Left lung (tissue), 10 donors: Measurements from ENCODE around the gene BPNT1. TPM values are rescaled to one million over a fixed set of nuclear protein-coding genes. Genes with fewer than 3 reads are reported as not detected.
"Not testable (repeated sequence)": the region's sequence is repeated elsewhere in the genome, so short reads cannot be mapped to it uniquely, and the experiment has no call there.

Source experiments
- ATAC-seq: fragments of 200-7000 bp; cut with Tn5 transposase; one replicate; pipeline ENCODE4 v1.9.1; 2020; ENCODE audit warnings: moderate library complexity
- DNase-seq, 4 donors: peaks; one replicate each; pipeline ENCODE4 v3.0.0-alpha.2; 2013 to 2020
- H3K27ac ChIP-seq, 2 donors: fragments of 200-600 bp; sonication (generic) in 1 of 2; one replicate each; pipeline versions ENCODE4 v1.5.0 to v1.8.0; 2020 to 2021
- H3K27me3 ChIP-seq, 2 donors: fragments of 200-600 bp; sonication (generic) in 1 of 2; one replicate each; pipeline versions ENCODE4 v1.5.0 to v1.8.0; 2020 to 2021
- H3K36me3 ChIP-seq, 2 donors: fragments of 200-600 bp; sonication (generic) in 1 of 2; one replicate each; pipeline versions ENCODE4 v1.5.0 to v1.8.0; 2020 to 2021
- H3K4me1 ChIP-seq, 2 donors: fragments of 200-600 bp; one replicate each; pipeline ENCODE4 v1.8.0; 2021
- H3K4me3 ChIP-seq, 2 donors: fragments of 200-600 bp; sonication (generic) in 1 of 2; one replicate each; pipeline versions ENCODE4 v1.5.0 to v1.8.0; 2020 to 2021; ENCODE audit warnings: mild to moderate bottlenecking in 1 of 2
- H3K9me3 ChIP-seq, 2 donors: fragments of 200-600 bp; sonication (generic) in 1 of 2; one replicate each; pipeline versions ENCODE4 v1.5.0 to v1.8.0; 2020 to 2021
- CTCF ChIP-seq, 2 donors: fragments of 200-600 bp; sonication (generic) in 1 of 2; IDR thresholded peaks; one replicate each; pipeline versions ENCODE4 v1.5.0 to v1.8.0; 2021; ENCODE audit warnings: antibody characterized with exemption in 2 of 2
- intact Hi-C, 2 donors: fragments of 100-400 bp; cut with DNase I; formaldehyde crosslinking; loops; one replicate each; pipeline versions ENCODE4 v1.11.2 to v1.14.2; 2022
- polyA plus RNA-seq, 6 donors: library from polyadenylated mRNA; unstranded; fragments of 120-200 nt; gene quantifications; one replicate each; pipeline ENCODE4 v1.2.1, GENCODE V29; 2013; ENCODE audit not compliant: insufficient read length in 6 of 6
- total RNA-seq, 2 donors: library from RNA; stranded (reverse); fragmentation: NEBNext Ultra II Directional; extraction: Animal tissue kit (Norgen Biotek cat#: 25700); gene quantifications; one replicate each; pipeline ENCODE4 v1.2.1, GENCODE V29; 2021
- donor health status: DM: no; HTN: yes; CAD: no.
- donor health status: DM: no; HTN: no; CAD: no.

The BPNT1 gene
- total and polyA plus RNA-seq, 8 donors: 23.9 to 49.9 (median 43.3) TPM

- no peak for TF ChIP-seq CTCF (IDR thresholded peaks at IDR 0.05)
- DNase-seq (no peak), ATAC-seq (no peak)
- Histone ChIP-seq H3K27ac (no peak overlapping the region), H3K9me3 (no peaks in the 10 kb centered on the region), H3K27me3 (no peaks in the 10 kb centered on the region), H3K4me3 (no peak overlapping the region), H3K36me3 (peaks cover 0 to 25% of the 10 kb centered on the region in 2 donors), H3K4me1 (no peaks in the 10 kb centered on the region)
- intact Hi-C loops: no loop called here
Measured at GRCh38 chr1:220121791-220122530, 32.4 kb upstream of the BPNT1 start.

- H3K4me3 ChIP-seq: no peak overlapping the region
- ATAC-seq: no peak
- H3K4me1 ChIP-seq: no peaks in the 10 kb centered on the region
- H3K27me3 ChIP-seq: no peaks in the 10 kb centered on the region
- H3K9me3 ChIP-seq: no peaks in the 10 kb centered on the region
- peaks cover 0 to 36% of the 10 kb centered on the region in 2 donors for H3K36me3 ChIP-seq
- no peak for DNase-seq
- H3K27ac ChIP-seq: no peak overlapping the region
- intact Hi-C loops: no loop called here
- no peak for TF ChIP-seq CTCF (IDR thresholded peaks at IDR 0.05)
Measured at GRCh38 chr1:220119043-220119512, 29.5 kb upstream of the BPNT1 start.

- intact Hi-C loops: no loop called here
- ATAC-seq (peak; percentile 53), DNase-seq (no peak)
- Histone ChIP-seq H3K9me3 (no peaks in the 10 kb centered on the region), H3K4me1 (peaks cover 0 to 3% of the 10 kb centered on the region in 2 donors), H3K27ac (no peak overlapping the region), H3K36me3 (peaks cover 0 to 88% of the 10 kb centered on the region in 2 donors), H3K4me3 (no peak overlapping the region), H3K27me3 (no peaks in the 10 kb centered on the region)
- TF ChIP-seq CTCF (IDR thresholded peaks at IDR 0.05): peak; percentile 43 to 47
Measured at GRCh38 chr1:220113136-220113695, 23.6 kb upstream of the BPNT1 start.

GRCh38 chr1:220112600-220112999, 23.0 kb upstream of the BPNT1 start:
- H3K4me1 ChIP-seq, H3K27ac ChIP-seq, H3K4me3 ChIP-seq, ATAC-seq, DNase-seq, intact Hi-C loops, H3K27me3 ChIP-seq, H3K9me3 ChIP-seq: not testable (repeated sequence)
- peaks cover 0 to 94% of the 10 kb centered on the region in 2 donors for H3K36me3 ChIP-seq

GRCh38 chr1:220110473-220110872, 20.9 kb upstream of the BPNT1 start:
- H3K36me3 ChIP-seq: peaks cover 0 to 94% of the 10 kb centered on the region in 2 donors
- H3K4me1 ChIP-seq, H3K27ac ChIP-seq, DNase-seq, H3K9me3 ChIP-seq, H3K4me3 ChIP-seq, H3K27me3 ChIP-seq, intact Hi-C loops, ATAC-seq: not testable (repeated sequence)

GRCh38 chr1:220099826-220100225, 10.2 kb upstream of the BPNT1 start:
- H3K9me3 ChIP-seq: no peaks in the 10 kb centered on the region
- ATAC-seq (no peak), DNase-seq (no peak)
- H3K27me3 ChIP-seq: no peaks in the 10 kb centered on the region
- TF ChIP-seq CTCF (IDR thresholded peaks at IDR 0.05): no peak
- H3K4me3 ChIP-seq: no peak overlapping the region
- intact Hi-C loops: no loop called here
- H3K27ac ChIP-seq: no peak overlapping the region
- H3K4me1 ChIP-seq: peaks cover 7 to 18% of the 10 kb centered on the region in 2 donors
- H3K36me3 ChIP-seq: peaks cover 0 to 76% of the 10 kb centered on the region in 2 donors
